Body of pancreas (tissue), 4 donors: ENCODE measurements around the gene PCK1.

Source experiments
- CTCF ChIP-seq, 7 experiments: fragments of 450-650 bp in 4 of 7; fragments of 200-600 bp in 3 of 7; sonication (generic) in 3 of 7; IDR thresholded peaks; one replicate each; pipeline ENCODE4 v1.5.1; 2016 to 2019; ENCODE audit warnings: antibody characterized with exemption in 7 of 7
- POLR2A ChIP-seq, 3 donors: fragments of 450-650 bp; IDR thresholded peaks; one replicate each; pipeline ENCODE4 v1.6.1; 2016; ENCODE audit warnings: antibody characterized with exemption in 3 of 3, mild to moderate bottlenecking in 2 of 3

GRCh38 chr20:57526087-57526884 is 34.6 kb upstream of the PCK1 start:
- TF ChIP-seq CTCF (IDR thresholded peaks at IDR 0.05) (no peak), POLR2A (IDR thresholded peaks at IDR 0.05) (no peak)
